Measurements from ENCODE around the gene FSTL4.

Gene FSTL4

GRCh38 chr5:133314086-133314485 is 298.3 kb downstream of the FSTL4 start:
- no peak for FAIRE-seq

- FAIRE-seq: no peak
Measured at GRCh38 chr5:133311176-133311575, 301.2 kb downstream of the FSTL4 start.

- no peak for FAIRE-seq
Measured at GRCh38 chr5:133309984-133310621, 302.2 kb downstream of the FSTL4 start.

- no peak for FAIRE-seq
Measured at GRCh38 chr5:133309166-133309795, 303.1 kb downstream of the FSTL4 start.

- FAIRE-seq: no peak
Measured at GRCh38 chr5:133307275-133307674, 305.1 kb downstream of the FSTL4 start.

GRCh38 chr5:133304707-133305216 is 307.6 kb downstream of the FSTL4 start:
- no peak for FAIRE-seq

GRCh38 chr5:133304178-133304577 is 308.2 kb downstream of the FSTL4 start:
- FAIRE-seq: no peak

- no peak for FAIRE-seq
Measured at GRCh38 chr5:133303298-133303697, 309.0 kb downstream of the FSTL4 start.

GRCh38 chr5:133299728-133300127 is 312.6 kb downstream of the FSTL4 start:
- no peak for FAIRE-seq

GRCh38 chr5:133299021-133299420 is 313.3 kb downstream of the FSTL4 start:
- no peak for FAIRE-seq

- no peak for FAIRE-seq
Measured at GRCh38 chr5:133298447-133298846, 313.9 kb downstream of the FSTL4 start.

- no peak for FAIRE-seq
Measured at GRCh38 chr5:133297293-133297692, 315.0 kb downstream of the FSTL4 start.

- FAIRE-seq: no peak
Measured at GRCh38 chr5:133296624-133297023, 315.7 kb downstream of the FSTL4 start.

GRCh38 chr5:133295520-133295919 is 316.8 kb downstream of the FSTL4 start:
- no peak for FAIRE-seq

- no peak for FAIRE-seq
Measured at GRCh38 chr5:133294380-133294779, 318.0 kb downstream of the FSTL4 start.

- no peak for FAIRE-seq
Measured at GRCh38 chr5:133293960-133294359, 318.4 kb downstream of the FSTL4 start.

- FAIRE-seq: no peak
Measured at GRCh38 chr5:133292300-133292699, 320.0 kb downstream of the FSTL4 start.

- no peak for FAIRE-seq
Measured at GRCh38 chr5:133291524-133291923, 320.8 kb downstream of the FSTL4 start.

- FAIRE-seq: no peak
Measured at GRCh38 chr5:133290669-133291240, 321.6 kb downstream of the FSTL4 start.

- FAIRE-seq: no peak
Measured at GRCh38 chr5:133289686-133290367, 322.5 kb downstream of the FSTL4 start.

- FAIRE-seq: no peak
Measured at GRCh38 chr5:133287500-133287899, 324.8 kb downstream of the FSTL4 start.

- no peak for FAIRE-seq
Measured at GRCh38 chr5:133286483-133286882, 325.9 kb downstream of the FSTL4 start.

- FAIRE-seq: no peak
Measured at GRCh38 chr5:133285583-133286021, 326.7 kb downstream of the FSTL4 start.

GRCh38 chr5:133284306-133284705 is 328.0 kb downstream of the FSTL4 start:
- FAIRE-seq: no peak

Measured in colon (tissue), 2 donors.